Testis (tissue), 3 donors: ENCODE results near the gene ODC1. TPM values are rescaled to one million over a fixed set of nuclear protein-coding genes. Genes with fewer than 3 reads are reported as not detected.

Source experiments
- DNase-seq: peaks from one replicate; pipeline ENCODE4 v3.0.0-alpha.2; 2019
- H3K27ac ChIP-seq, 2 donors: fragments of 200-600 bp; sonication (generic); one replicate each; pipeline ENCODE4 v1.5.1; 2019
- H3K27me3 ChIP-seq: fragments of 200-600 bp; sonication (generic); one replicate; pipeline ENCODE4 v1.5.1; 2019
- H3K36me3 ChIP-seq: fragments of 200-600 bp; sonication (generic); one replicate; pipeline ENCODE4 v1.5.1; 2017; ENCODE audit warnings: low read depth; ENCODE audit errors: missing control alignments
- H3K4me1 ChIP-seq: fragments of 200-600 bp; sonication (generic); one replicate; pipeline ENCODE4 v1.5.1; 2019
- H3K4me3 ChIP-seq, 2 donors: fragments of 200-600 bp; sonication (generic); one replicate each; pipeline ENCODE4 v1.5.1; 2017 to 2019
- H3K9me3 ChIP-seq: fragments of 200-600 bp; sonication (generic); one replicate; pipeline ENCODE4 v1.5.1; 2017
- CTCF ChIP-seq, 3 experiments: fragments of 450-650 bp in 2 of 3; fragments of 200-600 bp in 1 of 3; sonication (generic) in 1 of 3; IDR thresholded peaks; one replicate each; pipeline ENCODE4 v1.5.1; 2016 to 2019; ENCODE audit warnings: antibody characterized with exemption in 3 of 3, mild to moderate bottlenecking in 2 of 3, moderate library complexity in 1 of 3
- POLR2A ChIP-seq: fragments of 450-650 bp; IDR thresholded peaks from one replicate; pipeline ENCODE4 v1.6.1; 2017; ENCODE audit warnings: antibody characterized with exemption, mild to moderate bottlenecking, moderate library complexity
- WGBS, 2 donors: methylation state at CpG; one replicate each; pipeline ENCODE4 v1.1.5; 2018; 5-methylcytosine and 5-hydroxymethylcytosine counted together
- intact Hi-C: fragments of 100-400 bp; cut with DNase I; formaldehyde crosslinking; loops from one replicate; pipeline ENCODE4 v1.15.1; 2023; ENCODE audit warnings: low total_unique reads
- polyA plus RNA-seq: library from polyadenylated mRNA; stranded (reverse); fragments of 350-450 nt; fragmentation: Illumina TruSeq; extraction: RNeasy Lipid Tissue Mini Kit (QIAGEN cat#74804); gene quantifications from one replicate; pipeline ENCODE4 v1.2.3, GENCODE V29; 2014; ENCODE audit warnings: low read depth, low replicate concordance; ENCODE audit not compliant: insufficient read depth
- total RNA-seq, 2 donors: library from RNA; depleted of rRNA; stranded (reverse); fragments of >200 nt; gene quantifications; one replicate each; pipeline ENCODE4 v1.2.3, GENCODE V29; 2016

ODC1 gene
- total and polyA plus RNA-seq, 3 donors from 2014 or later: 208 to 321 (median 309) TPM

DNA sequence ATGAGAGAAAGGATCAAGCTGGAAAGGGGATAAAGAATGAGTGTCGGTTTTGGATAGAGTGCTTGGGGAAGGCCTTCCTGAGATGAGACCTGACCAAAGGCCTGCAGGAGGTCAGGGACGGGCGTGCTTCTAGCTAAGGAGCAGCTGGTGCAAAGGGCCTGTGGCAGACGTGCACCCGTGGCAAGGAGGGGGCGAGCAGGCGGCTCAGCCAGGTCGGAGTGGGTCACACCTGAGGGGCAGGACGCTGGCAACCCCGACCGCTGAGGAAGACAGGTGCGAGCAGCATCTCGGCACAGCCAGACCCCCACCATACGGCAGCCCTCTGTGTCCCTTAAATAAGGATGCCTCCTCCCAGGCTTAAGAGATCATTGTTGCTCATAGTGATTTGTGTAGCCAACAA is 48.1 kb downstream of the ODC1 start:
- Histone ChIP-seq H3K27ac (no peak overlapping the region), H3K36me3 (no peaks in the 10 kb centered on the region), H3K9me3 (no peaks in the 10 kb centered on the region), H3K4me3 (no peak overlapping the region), H3K4me1 (peaks cover 7% of the 10 kb centered on the region), H3K27me3 (no peaks in the 10 kb centered on the region)
- DNase-seq: no peak
- TF ChIP-seq POLR2A (no peak), CTCF (IDR thresholded peaks at IDR 0.05) (no peak)
- intact Hi-C loops: loop anchor here (10.0 kb wide), 1 partner anchor 275 kb away; the partner anchor contains the start of gene RRM2
- WGBS, 2 donors: 81 to 89% methylated on average over 14 of the region's 14 CpGs

- Histone ChIP-seq H3K9me3 (no peaks in the 10 kb centered on the region), H3K4me3 (no peak overlapping the region), H3K27ac (no peak overlapping the region), H3K36me3 (no peaks in the 10 kb centered on the region), H3K4me1 (peaks cover under 1% of the 10 kb centered on the region), H3K27me3 (no peaks in the 10 kb centered on the region)
- no peak for DNase-seq
- WGBS, 2 donors: 81 to 100% methylated on average over 7 to 16 of the region's 16 CpGs
- intact Hi-C loops: no loop called here
- TF ChIP-seq POLR2A (no peak), CTCF (IDR thresholded peaks at IDR 0.05) (no peak)
Observed at GRCh38 chr2:10399358-10399757, 48.8 kb downstream of the ODC1 start.

DNA sequence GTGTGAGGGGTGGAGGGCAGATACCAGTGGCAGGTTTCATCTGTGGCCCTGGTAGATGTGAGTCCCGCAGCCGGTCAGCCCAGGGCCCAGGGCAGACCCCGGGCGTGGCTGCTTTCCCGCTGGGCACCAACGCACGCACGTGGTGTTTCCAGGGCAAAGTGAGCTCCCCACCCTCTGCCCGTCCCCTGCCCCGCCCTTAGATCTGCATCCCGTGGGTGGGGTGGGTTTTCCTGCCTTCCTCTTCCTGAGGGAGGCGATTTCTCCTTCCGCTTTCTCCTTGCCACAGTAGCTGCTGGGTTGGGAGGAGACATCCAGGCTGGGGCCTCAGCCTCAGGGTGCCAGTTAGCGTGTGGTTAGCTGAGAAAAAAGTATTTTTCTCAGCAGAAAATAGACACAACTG is 49.6 kb downstream of the ODC1 start:
- no peak overlapping the region for H3K4me3 ChIP-seq
- no peaks in the 10 kb centered on the region for H3K36me3 ChIP-seq
- DNase-seq: no peak
- WGBS, 2 donors: 65 to 87% methylated on average over 14 of the region's 14 CpGs
- H3K27ac ChIP-seq: no peak overlapping the region
- TF ChIP-seq POLR2A (no peak), CTCF (IDR thresholded peaks at IDR 0.05) (no peak)
- H3K9me3 ChIP-seq: no peaks in the 10 kb centered on the region
- H3K27me3 ChIP-seq: no peaks in the 10 kb centered on the region
- intact Hi-C loops: no loop called here
- H3K4me1 ChIP-seq: no peaks in the 10 kb centered on the region

DNA sequence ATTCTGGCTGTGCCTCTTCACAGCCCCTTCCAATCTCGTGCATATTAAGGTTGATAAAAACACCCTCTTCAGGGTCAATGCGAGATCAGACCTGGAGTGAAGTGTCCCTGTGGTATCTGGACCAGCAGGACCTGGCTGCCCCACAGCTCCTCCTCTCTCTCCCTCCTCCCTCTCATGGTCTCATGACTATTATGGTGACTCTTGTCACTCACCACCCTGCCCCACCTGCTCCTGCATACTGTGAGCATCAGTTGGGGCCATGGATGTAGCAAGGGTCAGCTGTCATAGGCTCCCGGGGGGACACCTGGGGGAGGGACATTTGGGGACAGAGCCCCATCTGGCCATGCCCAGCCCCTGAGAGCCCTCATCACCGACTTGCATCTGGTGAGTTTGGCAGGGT is 50.2 kb downstream of the ODC1 start:
- Histone ChIP-seq H3K36me3 (no peaks in the 10 kb centered on the region), H3K4me3 (no peak overlapping the region), H3K9me3 (no peaks in the 10 kb centered on the region), H3K4me1 (peaks cover 2% of the 10 kb centered on the region), H3K27ac (no peak overlapping the region), H3K27me3 (no peaks in the 10 kb centered on the region)
- no peak for DNase-seq
- intact Hi-C loops: no loop called here
- no peak for TF ChIP-seq CTCF (IDR thresholded peaks at IDR 0.05)
- no peak for TF ChIP-seq POLR2A
- WGBS, 2 donors: 61 to 81% methylated on average over 4 of the region's 4 CpGs

GRCh38 chr2:10397297-10397875 is 50.7 kb downstream of the ODC1 start:
- H3K27ac ChIP-seq: no peak overlapping the region

More at GRCh38 chr2:10397297-10397875, 50.7 kb downstream of the ODC1 start:
- no peak for TF ChIP-seq POLR2A
- TF ChIP-seq CTCF (IDR thresholded peaks at IDR 0.05): no peak
- DNase-seq: no peak
- intact Hi-C loops: no loop called here
- Histone ChIP-seq H3K27me3 (no peaks in the 10 kb centered on the region), H3K9me3 (no peaks in the 10 kb centered on the region), H3K4me3 (no peak overlapping the region), H3K4me1 (peaks cover 6% of the 10 kb centered on the region), H3K36me3 (no peaks in the 10 kb centered on the region)
- 73 to 75% methylated on average over 4 to 16 of the region's 16 CpGs for WGBS, 2 donors
